ENCODE results near the gene LYPD3. TPM values are rescaled to one million over a fixed set of nuclear protein-coding genes. Genes with fewer than 3 reads are reported as not detected.

The LYPD3 gene
- total RNA-seq, 1 experiment from 2014 or later, result 1.8 TPM

- no peaks in the 10 kb centered on the region; the same call in 1 of the 2 replicates for H3K27me3 ChIP-seq (ENCODE audit: insufficient read depth, low read length)
- H4K8ac ChIP-seq (replicated peaks; ENCODE audit: insufficient read length, low read depth, low read length), result no peak overlapping the region
- no peaks in the 10 kb centered on the region for H3K4me1 ChIP-seq (ENCODE audit: insufficient read depth, low read length)
- H3K4me2 ChIP-seq (ENCODE audit: insufficient read depth, insufficient read length, low read length), result no peak overlapping the region
- no peak overlapping the region for H2BK15ac ChIP-seq (ENCODE audit: low read depth, low read length)
- H3K4me1 Mint-ChIP-seq, result peaks cover 11 to 12% of the 10 kb centered on the region in 2 experiments
- H2BK12ac ChIP-seq (ENCODE audit: insufficient read length, low read depth, low read length), result no peak overlapping the region
- WGBS (ENCODE audit: extremely low coverage, insufficient read length, low lambda C conversion rate), result no CpG with 5 or more reads among the region's 4 CpGs
- H3K18ac ChIP-seq (ENCODE audit: insufficient read length, low read depth, low read length), result no peak overlapping the region
- no peaks in the 10 kb centered on the region for H3K9me3 Mint-ChIP-seq
- no peak overlapping the region for H3K9ac ChIP-seq (ENCODE audit: extremely low read depth, insufficient read length, low read length)
- no peak overlapping the region for H3K27ac ChIP-seq (ENCODE audit: insufficient read length, low read depth, low read length)
- no peak for DNase-seq
- no peak overlapping the region; the same call in 1 of the 2 replicates for H3K14ac ChIP-seq (ENCODE audit: insufficient read depth, low read length)
- H4K20me1 ChIP-seq (ENCODE audit: control insufficient read depth, insufficient read depth, insufficient read length), result no peaks in the 10 kb centered on the region
- H3K9me3 ChIP-seq (ENCODE audit: control insufficient read depth, low read depth, low read length), result no peaks in the 10 kb centered on the region
- H3T11ph ChIP-seq (ENCODE audit: low read length), result no peak overlapping the region
- no peaks in the 10 kb centered on the region for H3K79me2 ChIP-seq (ENCODE audit: insufficient read depth, low read length)
- no peak overlapping the region for H2AK5ac ChIP-seq (ENCODE audit: insufficient read length, low read length)
- H3K4me3 Mint-ChIP-seq, result no peak overlapping the region
- no peak overlapping the region for H2AFZ ChIP-seq (ENCODE audit: low read length)
- H2BK120ac ChIP-seq (ENCODE audit: low read depth, low read length, poor library complexity, severe bottlenecking), result no peak overlapping the region
- no peak for TF ChIP-seq CTCF (conservative IDR thresholded peaks at IDR 0.05)
- H3K23me2 ChIP-seq (ENCODE audit: insufficient read length, low read depth, low read length, poor library complexity, severe bottlenecking), result peaks cover 10% of the 10 kb centered on the region
- H3K4ac ChIP-seq (ENCODE audit: low read depth, low read length), result no peak overlapping the region
- peaks cover 32% of the 10 kb centered on the region for H3K27me3 Mint-ChIP-seq (ENCODE audit: low read depth)
- H2BK20ac ChIP-seq (ENCODE audit: low read depth, low read length, poor library complexity, severe bottlenecking), result no peak overlapping the region
- H3K27ac Mint-ChIP-seq, result no peak overlapping the region
- H3K56ac ChIP-seq (ENCODE audit: insufficient read length, low read depth, low read length), result no peak overlapping the region
- H4K91ac ChIP-seq (ENCODE audit: insufficient read length, low read depth, low read length), result no peak overlapping the region
- no peaks in the 10 kb centered on the region for H3K36me3 Mint-ChIP-seq (ENCODE audit: insufficient read depth in 1 of 3, low read depth in 3 of 3)
- no peaks in the 10 kb centered on the region for H3K79me1 ChIP-seq (ENCODE audit: insufficient read depth, low read depth, low read length, poor library complexity, severe bottlenecking)
- no peak overlapping the region for H3K23ac ChIP-seq (ENCODE audit: insufficient read length, low read depth, low read length)
- no peak overlapping the region for H4K5ac ChIP-seq (ENCODE audit: insufficient read length, low read depth, low read length)
- no peak overlapping the region for H2BK5ac ChIP-seq (ENCODE audit: insufficient read length, low read length)
Observed at GRCh38 chr19:43467730-43468129, 2.3 kb upstream of the LYPD3 start.

All from H9 (cell line).